Left hindlimb (tissue), 1 donor: ENCODE measurements around the gene TAS1R2.
"Not testable (repeated sequence)": the region's sequence is repeated elsewhere in the genome, so short reads cannot be mapped to it uniquely, and the experiment has no call there.

Experiments
- DNase-seq: peaks from one replicate; pipeline ENCODE4 v3.0.0-alpha.2; 2018

The TAS1R2 gene

GRCh38 chr1:18868354-18868753 is 8.9 kb upstream of the TAS1R2 start:
- DNase-seq: no peak

- no peak for DNase-seq
These were observed 7.4 kb upstream of the TAS1R2 start for GRCh38 chr1:18866846-18867245.

DNA sequence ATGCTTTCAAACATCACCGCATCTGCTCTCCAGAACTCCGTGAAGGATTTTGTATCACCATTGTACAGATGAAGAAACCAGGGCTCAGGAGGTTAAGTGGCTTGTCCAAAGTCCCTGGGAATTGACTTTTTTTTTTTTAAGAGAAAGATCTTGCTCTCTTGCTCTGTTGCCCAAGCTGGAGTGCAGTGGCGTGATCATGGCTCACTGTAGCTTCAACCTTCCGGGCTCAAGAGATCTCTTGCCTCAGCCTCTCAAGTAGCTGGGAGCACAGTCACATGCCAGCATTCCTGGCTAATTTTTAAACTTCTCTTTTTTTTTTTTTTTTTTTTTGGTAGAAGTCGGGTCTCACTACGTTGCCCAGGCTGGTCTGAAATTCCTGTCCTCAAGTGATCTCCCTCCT is 6.9 kb upstream of the TAS1R2 start:
- DNase-seq: no peak

DNA sequence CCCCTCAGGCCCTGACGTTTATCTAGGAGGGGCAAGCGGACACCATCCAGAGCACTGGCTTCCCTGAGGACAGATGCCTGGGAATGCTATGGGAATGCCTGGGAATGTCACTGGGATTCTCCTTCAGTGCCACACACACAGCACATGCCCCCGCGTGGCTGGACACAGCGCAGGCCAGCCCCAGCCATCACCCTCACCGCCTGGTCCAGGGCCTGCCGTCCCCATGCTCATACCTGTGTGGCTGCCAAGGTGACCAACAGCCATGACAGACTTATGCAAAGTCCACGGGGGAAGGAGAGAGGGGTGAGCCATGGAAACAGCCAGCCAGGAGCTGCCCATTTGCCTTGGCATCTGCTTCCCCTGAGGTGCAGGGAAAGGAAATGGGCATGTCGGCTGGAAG is 5.7 kb upstream of the TAS1R2 start:
- DNase-seq: no peak

DNA sequence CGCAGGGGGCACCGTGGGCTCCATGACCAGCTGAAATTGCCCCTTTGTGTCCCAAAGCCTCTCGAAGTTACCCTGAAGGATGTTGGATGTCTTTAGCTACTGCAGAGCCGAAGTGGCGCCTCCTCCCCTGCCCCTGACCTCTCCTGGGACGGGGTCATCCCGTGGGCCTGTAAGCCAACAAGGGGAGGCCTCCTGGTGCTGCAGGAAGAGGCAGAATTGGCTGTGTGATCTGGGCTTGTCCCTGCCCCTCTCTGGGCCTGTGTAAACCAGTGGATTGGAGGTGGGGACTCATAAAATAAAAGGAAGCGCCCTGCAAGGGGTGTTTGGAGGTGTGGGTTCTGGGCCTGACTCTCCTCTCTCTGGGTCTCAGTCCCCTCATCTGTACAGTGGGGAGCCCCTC is 2.1 kb upstream of the TAS1R2 start:
- no peak for DNase-seq

DNA sequence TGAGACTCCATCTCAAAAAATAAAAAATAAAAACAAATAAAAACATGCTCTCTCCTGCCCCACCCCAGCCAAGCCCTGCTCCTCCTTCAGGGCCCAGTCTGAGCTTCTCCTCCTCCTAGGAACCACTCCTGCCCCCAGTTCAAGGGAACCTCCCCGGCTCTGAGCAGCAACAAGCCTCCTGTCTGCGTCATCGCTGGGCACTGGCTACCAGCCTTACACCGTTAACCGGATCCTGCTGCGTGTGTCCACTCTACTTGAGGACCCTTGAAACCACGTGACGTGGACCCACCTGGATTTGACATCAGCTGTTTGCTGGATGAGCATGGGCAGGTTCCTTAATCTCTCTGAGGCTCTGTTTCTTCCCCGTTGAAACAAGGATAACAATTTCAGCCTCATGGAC is 1.6 kb upstream of the TAS1R2 start:
- DNase-seq: no peak

GRCh38 chr1:18858070-18858688 is 1.3 kb downstream of the TAS1R2 start:
- no peak for DNase-seq

DNA sequence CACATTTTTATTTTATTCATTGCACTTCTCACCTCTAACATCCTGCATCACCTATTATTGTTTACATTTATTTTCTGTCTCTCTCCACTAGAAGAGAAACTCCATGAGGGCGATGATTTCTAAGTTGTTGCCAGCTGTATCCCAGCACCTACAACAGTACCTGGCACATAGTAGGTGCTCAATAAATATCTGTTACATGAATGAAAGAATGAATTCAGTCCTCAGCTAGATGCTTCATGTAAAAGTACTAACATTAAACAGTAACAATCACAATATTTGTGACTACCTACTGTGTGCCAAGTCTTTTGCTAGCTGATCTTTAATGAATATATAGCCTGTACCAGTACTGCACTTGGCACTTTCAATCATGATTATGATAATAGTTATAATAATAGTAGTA is 3.0 kb downstream of the TAS1R2 start:
- DNase-seq: no peak

GRCh38 chr1:18855573-18855972 is 3.9 kb downstream of the TAS1R2 start:
- no peak for DNase-seq

- DNase-seq: no peak
These were observed 5.0 kb downstream of the TAS1R2 start for GRCh38 chr1:18854331-18855025.

- DNase-seq: no peak
These were observed 7.0 kb downstream of the TAS1R2 start for GRCh38 chr1:18852501-18852900.

GRCh38 chr1:18849261-18849711 is 10.2 kb downstream of the TAS1R2 start:
- peak; percentile 62 for DNase-seq

DNA sequence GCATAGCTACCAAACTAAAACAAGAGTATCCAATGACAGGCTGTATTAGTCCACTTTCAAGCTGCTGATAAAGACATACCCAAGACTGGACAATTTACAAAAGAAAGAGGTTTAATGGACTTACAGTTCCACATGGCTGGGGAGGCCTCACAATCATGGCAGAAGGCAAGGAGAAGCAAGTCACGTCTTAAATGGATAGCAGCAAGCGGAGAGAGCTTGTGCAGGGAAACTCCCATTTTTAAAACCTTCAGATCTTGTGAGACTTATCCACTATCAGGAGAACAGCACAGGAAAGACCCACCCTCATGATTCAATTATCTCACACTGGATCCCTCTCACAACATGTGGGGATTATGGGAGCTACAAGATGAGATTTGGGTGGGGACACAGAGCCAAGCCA is 11.7 kb downstream of the TAS1R2 start:
- DNase-seq: not testable (repeated sequence)

GRCh38 chr1:18840145-18840544 is 19.3 kb downstream of the TAS1R2 start:
- no peak for DNase-seq

DNA sequence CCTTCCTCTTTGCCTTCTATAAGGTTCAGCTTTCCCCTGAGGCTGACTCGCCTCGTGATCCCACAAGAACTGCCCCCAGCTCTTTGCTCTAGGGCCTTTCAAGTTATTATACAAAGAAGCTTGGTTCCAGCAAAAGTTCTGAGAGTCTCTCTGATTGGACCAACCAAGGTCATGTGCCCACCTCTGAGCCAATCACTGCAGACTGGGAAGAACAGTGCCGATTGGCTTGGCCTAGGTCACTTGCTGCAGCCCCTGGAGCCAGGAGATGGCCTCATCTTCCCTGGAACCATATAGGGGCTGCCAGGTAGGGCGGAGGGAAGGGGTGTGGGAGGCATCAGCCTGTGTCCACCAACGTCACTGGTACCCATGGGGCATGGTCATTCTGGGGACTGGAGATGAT is 22.8 kb downstream of the TAS1R2 start:
- no peak for DNase-seq

GRCh38 chr1:18832319-18832718 is 27.1 kb downstream of the TAS1R2 start:
- DNase-seq: not testable (repeated sequence)

- no peak for DNase-seq
These were observed 27.8 kb downstream of the TAS1R2 start for GRCh38 chr1:18831656-18832055.

- no peak for DNase-seq
These were observed 28.9 kb downstream of the TAS1R2 start for GRCh38 chr1:18830596-18830995.

- DNase-seq: no peak
These were observed 29.8 kb downstream of the TAS1R2 start for GRCh38 chr1:18829671-18830070.

- DNase-seq: no peak
These were observed 31.2 kb downstream of the TAS1R2 start for GRCh38 chr1:18828224-18828623.

DNA sequence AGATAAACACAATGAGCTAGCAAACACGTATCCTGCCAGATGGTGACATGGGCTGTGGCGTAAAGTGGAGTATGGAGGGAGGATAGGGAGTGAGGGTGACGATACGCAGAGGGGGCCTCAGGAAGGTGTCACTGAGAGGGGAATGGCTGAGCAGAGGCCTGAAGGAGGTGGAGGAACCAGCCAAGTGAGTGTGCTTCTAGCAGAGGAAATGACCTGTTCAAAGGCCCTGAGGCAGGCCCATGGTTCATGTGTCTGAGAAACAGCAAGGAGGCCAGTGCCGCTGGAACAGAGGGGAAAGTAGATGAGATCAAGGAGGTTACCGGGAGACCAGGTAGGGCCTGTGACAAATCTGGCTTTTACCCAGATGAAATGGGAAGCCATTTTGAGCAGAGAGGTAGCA is 36.0 kb downstream of the TAS1R2 start:
- DNase-seq: no peak

DNA sequence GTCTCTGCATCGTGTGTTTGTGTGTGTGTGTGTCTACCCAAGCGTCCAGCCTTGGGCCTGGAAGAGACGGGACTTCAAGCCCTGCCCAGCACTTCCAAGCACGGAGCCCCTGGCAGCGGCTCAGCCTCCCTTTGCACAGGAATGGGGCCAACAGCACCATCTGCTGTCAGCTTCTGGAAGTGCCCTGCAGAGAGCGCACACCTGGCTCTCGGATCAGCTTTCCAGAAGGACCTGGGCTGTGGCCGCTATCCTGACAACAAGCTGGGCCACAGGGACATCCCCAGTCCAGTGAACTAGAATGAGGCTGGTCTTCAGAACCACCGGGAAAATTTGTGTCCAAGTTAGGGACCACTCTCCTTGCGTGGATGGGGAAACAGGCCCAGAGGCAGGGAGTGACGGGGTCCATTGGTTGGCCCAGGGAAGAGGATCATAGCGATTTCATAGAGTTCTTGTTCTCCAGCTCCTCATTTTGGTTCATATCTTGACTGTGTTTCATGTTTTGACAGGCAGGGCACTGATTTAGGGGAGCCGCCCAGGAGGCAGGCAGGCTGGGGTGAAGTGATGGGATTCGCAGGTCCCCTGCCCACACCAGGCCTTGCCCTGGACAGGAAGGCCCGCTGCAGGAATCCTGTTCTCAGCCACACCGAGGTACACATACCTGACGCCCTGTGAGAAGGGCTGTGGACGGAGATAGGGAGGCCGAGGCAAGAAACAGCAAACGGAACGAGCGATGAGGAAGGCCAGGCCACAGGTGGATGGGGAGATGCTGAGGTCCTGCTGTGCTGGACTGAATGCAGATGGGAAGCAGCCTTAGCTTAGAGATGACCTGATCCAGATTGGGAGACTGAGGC is 38.4 kb downstream of the TAS1R2 start:
- peak; percentile 82 for DNase-seq

DNA sequence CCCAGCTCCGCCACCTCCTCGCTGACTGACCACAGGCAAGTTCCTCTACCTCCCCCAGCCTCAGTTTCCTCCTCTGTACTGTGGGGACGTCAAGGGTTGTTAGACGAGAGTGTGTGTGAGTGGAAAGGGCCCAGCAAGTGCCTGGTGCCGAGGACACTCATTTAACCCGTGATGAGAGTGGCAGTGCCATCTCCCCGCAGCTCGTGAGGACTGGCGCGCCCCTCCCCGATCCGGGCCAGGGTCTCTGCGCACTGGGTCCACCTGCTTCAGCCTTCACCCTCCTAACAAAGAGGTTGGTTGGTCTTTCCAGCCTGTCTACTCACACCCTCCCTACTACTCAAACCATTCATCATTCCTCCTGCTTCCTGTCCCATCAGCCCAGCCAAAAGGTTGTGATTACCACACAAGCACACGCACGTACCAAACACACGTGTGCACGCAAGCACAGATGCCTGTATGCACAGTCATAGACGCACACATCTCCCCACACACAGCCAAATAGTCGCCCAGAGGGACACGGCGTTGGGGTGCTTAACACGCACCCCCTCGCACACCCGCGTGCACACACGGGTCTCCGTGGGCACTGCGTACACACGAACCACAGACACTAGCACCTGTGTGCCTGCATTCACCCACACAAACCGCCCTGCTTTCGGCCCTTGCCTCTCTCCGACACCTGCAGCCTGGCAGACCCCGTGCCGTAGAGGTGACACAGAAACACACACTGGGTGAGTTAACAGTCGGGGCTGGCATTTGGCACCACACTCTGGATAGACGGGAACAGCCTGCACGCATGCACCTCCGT is 39.3 kb downstream of the TAS1R2 start:
- DNase-seq: no peak
